PC-3 (cell line): Measurements from ENCODE around the gene PTGFR. TPM values are rescaled to one million over a fixed set of nuclear protein-coding genes. Genes with fewer than 3 reads are reported as not detected.

Experiments
- ATAC-seq: fragments of 200-7000 bp; cut with Tn5 transposase; 2 replicates; pipeline ENCODE4 v1.9.1; 2020; ENCODE audit warnings: mild to moderate bottlenecking, moderate library complexity
- BruUV-seq: library from RNA; stranded (reverse); fragments of 400-500 nt; replicated peaks from 2 replicates; lab custom pipeline; 2021; lab: Mats Ljungman, UMichigan
- CTCF ChIA-PET: fragments of 300-600 bp; sonication (Branson Sonifier 250); formaldehyde crosslinking; loops from one replicate; lab custom pipeline; 2022; ENCODE audit warnings: antibody characterized with exemption; lab: Charles Lee
- POLR2A ChIA-PET: fragments of 300-600 bp; sonication (Branson Sonifier 250); formaldehyde crosslinking; loops from one replicate; lab custom pipeline; 2022; ENCODE audit warnings: antibody characterized with exemption; ENCODE audit not compliant: unreplicated experiment; lab: Charles Lee
- DNase-seq: peaks from one replicate; pipeline ENCODE4 v3.0.0-alpha.2; 2015
- H2AFZ ChIP-seq: fragments of 300-600 bp; sonication (generic); 2 replicates; pipeline ENCODE4 v1.6.0; 2016; ENCODE audit warnings: antibody characterized with exemption, low read length
- H3F3A ChIP-seq: fragments of 300-600 bp; sonication (generic); one replicate; pipeline ENCODE4 v1.6.0; 2017; ENCODE audit warnings: antibody characterized with exemption, low read length, control low read depth, mild to moderate bottlenecking; ENCODE audit not compliant: unreplicated experiment
- H3K27ac ChIP-seq: fragments of 300-600 bp; sonication (generic); 2 replicates; pipeline ENCODE4 v1.5.1; 2016; ENCODE audit warnings: mild to moderate bottlenecking, low read length
- H3K27me3 ChIP-seq: fragments of 300-600 bp; sonication (generic); 2 replicates; pipeline ENCODE4 v1.6.1; 2016; ENCODE audit warnings: low read length, mixed read lengths
- H3K36me3 ChIP-seq: fragments of 300-600 bp; sonication (generic); 2 replicates; pipeline ENCODE4 v1.6.1; 2016; ENCODE audit warnings: low read depth, mixed run types, low read length, mixed read lengths
- H3K4me1 ChIP-seq: fragments of 300-600 bp; sonication (generic); 2 replicates; pipeline ENCODE4 v1.5.1; 2016; ENCODE audit warnings: low read length; ENCODE audit not compliant: insufficient read depth
- H3K4me2 ChIP-seq: fragments of 300-600 bp; sonication (generic); 2 replicates; pipeline ENCODE4 v1.6.0; 2016; ENCODE audit warnings: low read length
- H3K4me3 ChIP-seq: fragments of 300-600 bp; sonication (generic); 2 replicates; pipeline ENCODE4 v1.5.1; 2016; ENCODE audit warnings: mild to moderate bottlenecking, low read length, mixed read lengths
- H3K79me2 ChIP-seq: fragments of 300-600 bp; sonication (generic); 2 replicates; pipeline ENCODE4 v1.6.1; 2017; ENCODE audit warnings: low read length, mixed read lengths
- H3K9ac ChIP-seq: fragments of 300-600 bp; sonication (generic); 2 replicates; pipeline ENCODE4 v1.6.0; 2016; ENCODE audit warnings: mild to moderate bottlenecking, low read length
- H3K9me2 ChIP-seq: fragments of 300-600 bp; sonication (generic); replicated peaks from 2 replicates; pipeline ENCODE4 v1.6.1; 2016; ENCODE audit warnings: mixed run types, low read length, mixed read lengths
- H3K9me3 ChIP-seq: fragments of 300-600 bp; sonication (generic); 2 replicates; pipeline ENCODE4 v1.6.1; 2016; ENCODE audit warnings: low read length, mixed read lengths
- H4K20me1 ChIP-seq: fragments of 300-600 bp; sonication (generic); 2 replicates; pipeline ENCODE4 v1.6.1; 2016; ENCODE audit warnings: low read length, mixed read lengths
- CTCF ChIP-seq: fragments of 300-600 bp; sonication (generic); conservative IDR thresholded peaks from 2 replicates; pipeline ENCODE4 v1.5.1; 2017; ENCODE audit warnings: antibody characterized with exemption, low read depth, mild to moderate bottlenecking, low read length
- EZH2 ChIP-seq: fragments of 300-600 bp; sonication (generic); IDR thresholded peaks from one replicate; pipeline ENCODE4 v1.6.1; 2017; ENCODE audit warnings: antibody characterized with exemption, mild to moderate bottlenecking, low read length; ENCODE audit not compliant: unreplicated experiment
- EZH2phosphoT487 ChIP-seq: fragments of 300-600 bp; sonication (generic); IDR thresholded peaks from 2 replicates; pipeline ENCODE4 v1.6.1; 2018; ENCODE audit warnings: mild to moderate bottlenecking, antibody characterized with exemption, low read length, borderline replicate concordance
- intact Hi-C: fragments of 100-400 bp; cut with micrococcal nuclease; formaldehyde crosslinking; loops from 2 replicates; pipeline ENCODE4 v1.9.0; 2023
- total RNA-seq: library from RNA; depleted of rRNA; stranded (reverse); fragments of >200 nt; gene quantifications from 2 replicates; pipeline ENCODE4 v1.2.3, GENCODE V29; 2014

Gene PTGFR
- total RNA-seq, 1 experiment from 2014 or later: 6.8 TPM

GRCh38 chr1:78447086-78447485, 43.7 kb upstream of the PTGFR start:
- Histone ChIP-seq H3K36me3 (no peaks in the 10 kb centered on the region; the same call in 1 of the 2 replicates), H3K4me1 (peaks cover 11% of the 10 kb centered on the region), H3K9me3 (no peaks in the 10 kb centered on the region), H3K79me2 (no peaks in the 10 kb centered on the region), H3K27me3 (no peaks in the 10 kb centered on the region), H3K9ac (no peak overlapping the region), H3K4me2 (no peak overlapping the region), H3F3A (no peaks in the 10 kb centered on the region), H3K9me2 (no peaks in the 10 kb centered on the region), H4K20me1 (no peaks in the 10 kb centered on the region), H2AFZ (no peak overlapping the region), H3K27ac (no peak overlapping the region), H3K4me3 (no peak overlapping the region)
- ATAC-seq (no peak), DNase-seq (peak; percentile 20)
- intact Hi-C loops: no loop called here
- ChIA-PET CTCF (no interaction called here), POLR2A (no interaction called here)
- no peak for TF ChIP-seq EZH2phosphoT487
- TF ChIP-seq EZH2: no peak
- no peak for TF ChIP-seq CTCF
- no TSS peak for BruUV-seq

GRCh38 chr1:78464449-78464891, 26.3 kb upstream of the PTGFR start:
- peaks cover 13% of the 10 kb centered on the region; the same call in 1 of the 2 replicates for H3K4me1 ChIP-seq
- ChIA-PET POLR2A (no interaction called here), CTCF (no interaction called here)
- no peak overlapping the region for H3K4me3 ChIP-seq
- no peak overlapping the region for H3K4me2 ChIP-seq
- no peaks in the 10 kb centered on the region for H3F3A ChIP-seq
- no TSS peak for BruUV-seq
- 0 out of 2 replicates have a peak, but pooled peaks cover 6% of the 10 kb centered on the region for H3K36me3 ChIP-seq
- peaks cover 9% of the 10 kb centered on the region for H3K9me3 ChIP-seq
- TF ChIP-seq EZH2phosphoT487 (no peak), EZH2 (no peak), CTCF (no peak)
- no peak overlapping the region for H3K27ac ChIP-seq
- ATAC-seq (no peak), DNase-seq (peak; percentile 40)
- H3K9ac ChIP-seq: no peak overlapping the region
- no peaks in the 10 kb centered on the region for H3K79me2 ChIP-seq
- no peaks in the 10 kb centered on the region for H3K27me3 ChIP-seq
- H3K9me2 ChIP-seq: no peaks in the 10 kb centered on the region
- no peak overlapping the region for H2AFZ ChIP-seq
- no peaks in the 10 kb centered on the region for H4K20me1 ChIP-seq
- intact Hi-C loops: no loop called here

- TF ChIP-seq CTCF (no peak), EZH2 (no peak), EZH2phosphoT487 (no peak)
- BruUV-seq: no TSS peak
- no peaks in the 10 kb centered on the region for H4K20me1 ChIP-seq
- DNase-seq (no peak), ATAC-seq (no peak)
- no peaks in the 10 kb centered on the region for H3K79me2 ChIP-seq
- no peak overlapping the region for H3K4me3 ChIP-seq
- H3K9ac ChIP-seq: no peak overlapping the region
- intact Hi-C loops: no loop called here
- H2AFZ ChIP-seq: no peak overlapping the region
- no peak overlapping the region for H3K4me2 ChIP-seq
- peaks cover 9% of the 10 kb centered on the region for H3K9me3 ChIP-seq
- no peak overlapping the region for H3K27ac ChIP-seq
- no peaks in the 10 kb centered on the region for H3K27me3 ChIP-seq
- H3F3A ChIP-seq: no peaks in the 10 kb centered on the region
- ChIA-PET CTCF (no interaction called here), POLR2A (no interaction called here)
- H3K36me3 ChIP-seq: 0 out of 2 replicates have a peak, but pooled peaks cover 6% of the 10 kb centered on the region
- peaks cover 13% of the 10 kb centered on the region; the same call in 1 of the 2 replicates for H3K4me1 ChIP-seq
- H3K9me2 ChIP-seq: 0 out of 2 replicates have a peak, but pooled peaks cover under 1% of the 10 kb centered on the region
Observed at GRCh38 chr1:78465143-78465542, 25.6 kb upstream of the PTGFR start.
